GDM1 (cell line): ENCODE results near the gene WSCD2.

Source experiments
- DNase-seq: peaks from one replicate; lab custom pipeline; 2025; lab: John Stamatoyannopoulos, UW

The WSCD2 gene

GRCh38 chr12:108270035-108270848 is 141.2 kb downstream of the WSCD2 start:
- DNase-seq = no peak

GRCh38 chr12:108270849-108271143 is 141.7 kb downstream of the WSCD2 start:
- DNase-seq = no peak

- no peak for DNase-seq
These were observed 143.1 kb downstream of the WSCD2 start for GRCh38 chr12:108271951-108272872.

- no peak for DNase-seq
These were observed 144.1 kb downstream of the WSCD2 start for GRCh38 chr12:108273217-108273616.

GRCh38 chr12:108277613-108278012 is 148.5 kb downstream of the WSCD2 start:
- no peak for DNase-seq

GRCh38 chr12:108282160-108282559 is 153.1 kb downstream of the WSCD2 start:
- DNase-seq = no peak

- peak; percentile 56 for DNase-seq
These were observed 153.6 kb downstream of the WSCD2 start for GRCh38 chr12:108282676-108283075.

- no peak for DNase-seq
These were observed 155.1 kb downstream of the WSCD2 start for GRCh38 chr12:108284163-108284562.

- DNase-seq = no peak
These were observed 155.9 kb downstream of the WSCD2 start for GRCh38 chr12:108285016-108285415.

- no peak for DNase-seq
These were observed 158.1 kb downstream of the WSCD2 start for GRCh38 chr12:108287227-108287626.

- DNase-seq = no peak
These were observed 160.5 kb downstream of the WSCD2 start for GRCh38 chr12:108289350-108290161.

GRCh38 chr12:108295641-108296040 is 166.6 kb downstream of the WSCD2 start:
- DNase-seq = no peak

- no peak for DNase-seq
These were observed 167.9 kb downstream of the WSCD2 start for GRCh38 chr12:108296945-108297344.

- DNase-seq = no peak
These were observed 168.3 kb downstream of the WSCD2 start for GRCh38 chr12:108297424-108297823.

- DNase-seq = no peak
These were observed 169.0 kb downstream of the WSCD2 start for GRCh38 chr12:108297895-108298760.

- DNase-seq = no peak
These were observed 169.7 kb downstream of the WSCD2 start for GRCh38 chr12:108298761-108299275.

- DNase-seq = no peak
These were observed 170.4 kb downstream of the WSCD2 start for GRCh38 chr12:108299516-108299915.
